Stimulated activated CD8-positive, alpha-beta memory T cell treated with anti-CD3 and anti-CD28 coated beads, Interleukin-7, amount 100 ng/mL, for 24 hours (primary cell): ENCODE data around the gene PKN1.

ENCODE experiments used
- DNase-seq: peaks from one replicate; pipeline ENCODE4 v3.0.0-alpha.2; 2020; ENCODE audit warnings: low read depth

PKN1 gene

DNA sequence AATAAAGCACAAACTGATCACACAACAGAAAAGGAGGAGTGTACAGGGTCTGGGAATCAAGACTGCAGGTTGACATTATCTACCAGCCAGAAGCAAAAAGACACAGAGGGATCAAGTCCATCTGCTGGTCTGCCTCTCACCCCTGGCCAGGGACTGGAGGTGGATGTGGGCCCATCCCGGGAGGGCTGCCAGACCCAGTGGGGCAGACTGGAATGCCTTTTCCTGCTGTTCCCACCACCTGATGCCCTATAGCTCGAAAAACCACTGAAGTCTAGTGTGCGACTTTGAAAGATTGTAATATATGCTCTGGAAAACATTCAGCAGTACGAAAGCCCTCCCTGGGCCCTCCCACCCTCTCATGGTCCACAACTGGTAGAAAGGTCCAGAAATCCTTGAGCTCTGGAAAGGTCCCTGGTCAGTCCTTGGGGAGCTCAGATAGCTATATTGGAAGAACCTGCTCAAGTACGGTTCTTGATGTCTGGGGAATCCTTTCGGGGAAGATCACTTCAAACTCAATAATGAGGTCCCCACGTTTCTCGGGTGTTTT, 82.5 kb downstream of the PKN1 start:
- no peak for DNase-seq

DNA sequence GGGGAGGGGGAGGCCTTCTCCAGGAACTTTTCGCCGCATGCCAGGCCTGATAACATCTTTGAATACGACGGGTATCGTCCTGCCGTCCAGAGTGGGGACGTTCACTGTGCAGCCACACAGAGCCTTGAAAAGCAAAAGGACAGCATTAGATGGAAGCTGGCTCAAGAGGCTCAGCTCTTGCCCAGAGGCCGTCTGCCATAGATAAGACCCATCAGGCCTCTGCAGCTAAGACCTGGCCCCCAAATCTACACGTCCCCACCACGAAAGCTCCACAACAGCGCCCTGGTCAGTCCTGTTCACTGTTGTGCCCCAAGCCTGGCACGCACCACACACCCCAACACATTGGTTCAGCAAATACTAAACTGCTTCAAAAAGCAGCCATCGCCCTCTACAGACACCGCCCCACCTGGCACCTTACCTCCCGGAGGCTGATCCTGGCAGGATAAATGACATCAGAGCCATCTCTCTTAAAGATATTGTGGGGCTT, 83.0 kb downstream of the PKN1 start:
- DNase-seq, result no peak

DNA sequence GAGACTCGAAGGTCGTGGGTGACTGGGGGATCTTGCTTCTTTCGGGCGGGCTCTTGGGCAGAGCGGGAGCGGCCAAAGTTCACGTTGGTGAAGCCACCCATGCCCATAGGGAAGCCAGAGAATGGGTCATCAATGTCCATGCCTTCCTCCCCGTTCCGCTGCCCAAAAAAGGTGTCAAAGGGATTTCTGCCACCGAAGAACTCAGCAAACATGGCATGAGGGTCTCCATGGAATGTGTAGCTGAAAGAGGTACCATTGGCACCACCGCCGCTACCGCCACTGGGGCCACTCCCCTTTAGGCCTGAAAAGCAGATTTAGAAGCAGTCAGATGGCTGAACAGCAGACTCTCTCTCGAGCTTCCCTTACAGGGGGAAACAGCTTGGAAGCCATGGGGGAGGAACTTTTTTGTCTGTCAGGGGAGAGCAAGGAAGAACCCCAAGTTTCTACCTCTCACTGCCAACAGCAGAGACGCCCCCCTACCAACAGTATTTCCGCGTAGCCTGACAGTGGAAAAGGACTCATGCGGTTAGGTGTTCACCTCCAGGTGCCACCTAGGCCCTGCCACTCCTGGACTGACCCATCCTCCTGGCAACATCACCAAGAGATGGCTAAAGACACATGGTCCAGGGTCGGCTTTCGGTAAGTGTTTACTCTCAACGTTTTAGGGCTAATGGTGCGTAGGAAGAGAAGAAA, 83.8 kb downstream of the PKN1 start:
- no peak for DNase-seq

DNA sequence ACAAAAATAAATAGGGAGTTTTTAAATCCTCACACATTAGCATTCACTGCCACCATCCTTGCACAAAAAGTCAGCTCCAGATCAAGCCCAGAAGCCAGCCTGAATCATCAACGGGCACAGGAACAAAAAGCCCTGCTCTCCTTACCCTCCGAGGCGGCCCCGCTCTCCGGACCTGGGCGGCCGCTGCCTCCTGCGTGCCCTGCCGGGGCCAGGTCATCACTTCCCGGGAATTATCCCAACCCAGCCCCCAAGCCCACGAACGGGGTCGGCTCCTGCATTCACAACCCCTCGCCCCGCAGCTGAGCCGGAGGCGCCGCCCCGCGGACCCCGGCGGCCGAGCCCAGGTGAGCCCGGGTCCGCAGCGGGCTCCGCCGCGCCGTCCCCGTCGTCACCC, 84.3 kb downstream of the PKN1 start:
- DNase-seq, result no peak

DNA sequence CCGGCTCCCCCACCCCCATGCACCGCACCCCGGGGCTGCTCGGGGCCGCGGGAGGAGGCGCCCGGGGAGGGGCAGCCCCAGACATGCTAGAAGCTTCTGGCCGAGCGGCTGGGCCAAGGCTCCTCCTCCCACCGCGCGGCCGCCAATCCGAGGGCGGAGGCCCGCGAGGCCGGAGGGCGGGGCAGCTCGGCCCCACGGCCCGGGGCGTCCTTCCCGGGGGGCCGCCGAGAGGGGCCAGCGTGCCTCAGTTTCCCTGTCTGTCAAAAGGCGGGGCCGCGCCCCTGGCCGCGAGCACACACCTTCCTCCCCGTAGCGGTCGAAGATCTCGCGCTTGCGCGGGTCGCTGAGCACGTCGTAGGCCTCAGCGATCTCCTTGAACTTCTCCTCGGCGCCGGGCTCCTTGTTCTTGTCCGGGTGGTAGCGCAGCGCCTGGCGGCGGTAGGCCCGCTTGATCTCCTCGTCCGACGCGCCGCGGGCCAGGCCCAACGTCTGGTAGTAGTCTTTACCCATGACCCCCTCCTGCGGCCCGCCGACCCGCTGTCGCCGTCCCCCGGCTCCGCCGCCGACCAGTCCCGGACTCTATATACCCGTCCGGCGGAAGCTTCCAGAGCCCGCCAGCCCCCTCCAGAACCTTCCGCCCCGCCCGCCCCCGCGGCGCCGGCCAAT, 84.9 kb downstream of the PKN1 start, which contains the start of gene DNAJB1:
DNAJB1 (minus strand) TSS at position 558 of the 666 bp plus-strand sequence; CDS start at position 510, 48 bp downstream.
- no peak for DNase-seq

DNA sequence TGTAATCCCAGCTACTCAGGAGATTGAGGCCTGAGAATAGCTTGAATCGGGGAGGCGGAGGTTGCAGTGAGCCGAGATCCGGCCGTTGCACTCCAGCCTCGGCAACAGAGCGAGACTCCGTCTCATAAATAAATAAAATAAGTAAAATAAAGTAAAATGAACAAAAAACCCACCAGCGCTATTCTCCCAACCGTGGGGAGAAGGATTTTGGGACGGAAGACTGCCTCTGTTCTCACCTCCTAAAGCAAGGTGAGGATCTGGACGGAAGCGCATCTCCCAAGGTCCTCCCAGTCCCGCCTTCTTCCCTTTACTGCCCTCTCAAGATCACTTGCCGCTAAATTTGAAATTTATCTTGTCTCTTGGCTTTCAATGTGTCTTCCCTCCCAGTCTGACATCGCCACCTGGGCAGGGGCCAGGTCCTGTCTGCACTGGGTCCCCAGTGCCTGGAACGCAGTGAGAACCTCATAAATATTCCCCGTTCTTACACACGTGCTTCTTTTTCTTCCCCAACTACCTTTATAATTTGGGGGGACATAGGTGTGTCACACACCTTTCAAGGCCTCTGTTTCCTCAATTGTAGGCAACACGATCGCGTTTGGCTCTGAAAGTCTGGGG, 86.2 kb downstream of the PKN1 start:
- no peak for DNase-seq

DNA sequence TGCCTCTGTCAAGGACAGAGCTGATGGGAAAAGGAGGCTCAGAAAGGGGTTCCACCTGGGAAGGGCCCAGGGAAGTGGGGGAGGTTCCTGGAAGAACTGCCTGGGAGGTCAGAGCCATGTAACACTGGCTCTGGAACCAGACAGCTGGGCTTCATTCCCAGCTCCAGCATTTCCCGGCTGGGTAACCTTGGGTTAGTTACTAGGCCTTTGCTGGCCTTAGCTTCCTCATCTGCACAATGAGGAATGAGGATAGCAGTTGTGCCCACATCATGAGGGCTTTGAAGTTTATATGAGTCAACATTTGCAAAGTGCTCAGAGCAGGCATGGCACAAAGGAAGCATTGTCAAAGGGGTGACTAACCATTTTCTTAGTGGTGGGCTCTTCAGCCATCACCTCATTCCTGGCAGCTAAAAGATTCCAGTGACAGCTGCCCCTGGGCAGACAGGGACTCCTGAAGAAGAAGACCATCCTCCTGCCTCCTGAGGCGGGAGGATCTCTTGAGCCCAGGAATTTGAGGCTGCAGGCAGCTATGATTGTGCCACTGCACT, 86.8 kb downstream of the PKN1 start:
- no peak for DNase-seq

DNA sequence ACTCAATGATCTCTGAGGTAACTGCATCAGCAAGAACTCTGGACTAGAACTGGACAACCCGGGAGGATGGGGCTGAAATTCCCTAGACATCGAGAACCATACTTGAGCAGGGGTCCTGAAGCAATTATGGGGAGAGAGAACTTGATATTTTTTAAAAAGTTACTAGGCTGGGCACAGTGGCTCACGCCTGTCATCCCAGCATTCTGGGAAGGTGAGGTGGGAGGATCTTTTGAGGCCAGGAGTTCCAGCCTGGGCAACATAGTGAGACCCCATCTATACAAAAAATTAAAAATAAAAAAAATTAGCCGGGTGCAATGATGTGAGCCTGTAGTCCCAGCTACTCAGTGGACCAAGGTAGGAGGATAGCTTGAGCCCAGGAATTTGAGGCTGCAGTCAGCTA, 87.4 kb downstream of the PKN1 start:
- DNase-seq, result no peak
